GM20000 (cell line): ENCODE measurements around the gene DTNBP1.
"Not testable (repeated sequence)": the region's sequence is repeated elsewhere in the genome, so short reads cannot be mapped to it uniquely, and the experiment has no call there.

Experiments
- DNase-seq: peaks from one replicate; pipeline ENCODE4 v3.0.0; 2012; ENCODE audit warnings: low spot score
- CTCF ChIP-seq: IDR thresholded peaks from 2 replicates; pipeline ENCODE4 v1.5.1; 2012; ENCODE audit warnings: mild to moderate bottlenecking, control low read depth; ENCODE audit errors: extremely low read depth, missing control alignments

Gene DTNBP1

GRCh38 chr6:15668918-15669317, 6.1 kb upstream of the DTNBP1 start:
- TF ChIP-seq CTCF: no peak

GRCh38 chr6:15666896-15667295, 4.1 kb upstream of the DTNBP1 start:
- not testable (repeated sequence) for DNase-seq

More at GRCh38 chr6:15668918-15669317, 6.1 kb upstream of the DTNBP1 start:
- DNase-seq: no peak

GRCh38 chr6:15665237-15665636, 2.4 kb upstream of the DTNBP1 start:
- no peak for TF ChIP-seq CTCF
- DNase-seq: no peak

GRCh38 chr6:15663130-15663871, 473 bp upstream of the DTNBP1 start:
- DNase-seq: no peak

GRCh38 chr6:15661853-15662325, 939 bp downstream of the DTNBP1 start:
- no peak for TF ChIP-seq CTCF
- no peak for DNase-seq

More at GRCh38 chr6:15663130-15663871, 473 bp upstream of the DTNBP1 start:
- TF ChIP-seq CTCF: no peak

GRCh38 chr6:15659181-15659580, 3.6 kb downstream of the DTNBP1 start:
- DNase-seq: no peak
- no peak for TF ChIP-seq CTCF

GRCh38 chr6:15658181-15658744, 4.6 kb downstream of the DTNBP1 start:
- peak; percentile 66 for DNase-seq
- TF ChIP-seq CTCF: no peak

GRCh38 chr6:15657290-15657689, 5.5 kb downstream of the DTNBP1 start:
- TF ChIP-seq CTCF: no peak
- DNase-seq: no peak
